Prostate gland (tissue), 2 donors: ENCODE measurements around the gene ANGPT4. TPM values are rescaled to one million over a fixed set of nuclear protein-coding genes. Genes with fewer than 3 reads are reported as not detected.

Source experiments
- DNase-seq: peaks from one replicate; pipeline ENCODE4 v3.0.0-alpha.2; 2019; ENCODE audit warnings: low spot score
- H3K27ac ChIP-seq, 2 donors: fragments of 200-600 bp; sonication (generic); 2 replicates each; pipeline ENCODE4 v1.5.1; 2017 to 2019
- H3K27me3 ChIP-seq: fragments of 200-600 bp; sonication (generic); replicated peaks from 2 replicates; pipeline ENCODE4 v1.5.1; 2019; ENCODE audit not compliant: insufficient read depth
- H3K36me3 ChIP-seq, 2 donors: fragments of 200-600 bp; sonication (generic); 1 replicate in 1 of 2; 2 replicates in 1 of 2; pipeline versions ENCODE4 v1.5.1 to v1.8.1; 2017 to 2019
- H3K4me1 ChIP-seq: fragments of 200-600 bp; sonication (generic); replicated peaks from 2 replicates; pipeline ENCODE4 v1.5.1; 2019
- H3K4me3 ChIP-seq, 2 donors: fragments of 200-600 bp; sonication (generic); 2 replicates each; pipeline ENCODE4 v1.5.1; 2017 to 2019
- H3K9me3 ChIP-seq: fragments of 200-600 bp; sonication (generic); 2 replicates; pipeline ENCODE4 v1.5.1; 2017
- CTCF ChIP-seq, 4 experiments: fragments of 200-600 bp in 2 of 4; fragments of 450-650 bp in 2 of 4; sonication (generic) in 2 of 4; IDR thresholded peaks; 1 replicate in 3 of 4; 2 replicates in 1 of 4; pipeline ENCODE4 v1.5.1; 2016 to 2019; ENCODE audit warnings: antibody characterized with exemption in 4 of 4, mild to moderate bottlenecking in 2 of 4, moderate library complexity in 2 of 4
- POLR2A ChIP-seq: fragments of 450-650 bp; IDR thresholded peaks from one replicate; pipeline ENCODE4 v1.6.1; 2016; ENCODE audit warnings: antibody characterized with exemption, mild to moderate bottlenecking
- POLR2AphosphoS5 ChIP-seq: sonication (generic); formaldehyde crosslinking; IDR thresholded peaks from one replicate; pipeline ENCODE4 v1.6.1; 2017; ENCODE audit warnings: antibody characterized with exemption
- WGBS: methylation state at CpG from one replicate; pipeline ENCODE4 v1.1.5; 2018; 5-methylcytosine and 5-hydroxymethylcytosine counted together
- intact Hi-C: fragments of 100-400 bp; cut with DNase I; formaldehyde crosslinking; loops from one replicate; pipeline ENCODE4 v1.14.2; 2022
- total RNA-seq, 2 donors: library from RNA; depleted of rRNA; stranded (reverse); fragments of >200 nt; gene quantifications; one replicate each; pipeline ENCODE4 v1.1.0, GENCODE V29; 2016

The ANGPT4 gene
- total RNA-seq, 2 donors from 2014 or later: 0.27 to 1.2 TPM

- DNase-seq: peak; percentile 88
- intact Hi-C loops: no loop called here
- WGBS: 17% methylated on average over 6 of the region's 6 CpGs
- Histone ChIP-seq H3K27me3 (no peaks in the 10 kb centered on the region), H3K27ac (peak overlapping the region in 1 of 2 donors; percentile 56), H3K9me3 (no peaks in the 10 kb centered on the region), H3K4me1 (peaks cover 14% of the 10 kb centered on the region), H3K4me3 (no peak overlapping the region), H3K36me3 (no peaks in the 10 kb centered on the region)
- TF ChIP-seq CTCF (IDR thresholded peaks at IDR 0.05): no peak
- TF ChIP-seq POLR2AphosphoS5: peak; percentile 87
Observed at GRCh38 chr20:891058-891705, 25.0 kb downstream of the ANGPT4 start.

DNA sequence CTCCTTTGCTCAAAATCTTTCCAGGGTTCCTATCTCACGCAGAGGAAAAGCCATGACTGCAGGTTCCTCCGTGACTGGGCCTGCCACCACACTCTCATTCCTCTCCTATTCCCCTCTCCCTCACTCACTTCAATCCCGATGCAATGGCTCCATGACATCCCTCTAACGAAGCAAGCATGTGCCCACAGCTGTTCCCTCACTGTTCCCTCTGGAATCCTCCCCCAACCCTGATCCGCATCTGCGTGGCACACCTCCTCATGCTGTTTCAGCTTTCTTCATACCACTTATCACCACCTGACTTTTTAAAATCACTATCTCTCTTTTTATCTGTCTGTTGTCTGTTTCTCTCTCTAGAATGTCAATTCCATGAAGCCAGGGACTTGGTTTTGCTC is 25.5 kb downstream of the ANGPT4 start:
- Histone ChIP-seq H3K36me3 (no peaks in the 10 kb centered on the region), H3K27ac (peak overlapping the region in 1 of 2 donors; percentile 56), H3K4me1 (peaks cover 14% of the 10 kb centered on the region), H3K4me3 (no peak overlapping the region), H3K9me3 (no peaks in the 10 kb centered on the region), H3K27me3 (no peaks in the 10 kb centered on the region)
- TF ChIP-seq POLR2A (no peak), CTCF (IDR thresholded peaks at IDR 0.05) (no peak), POLR2AphosphoS5 (no peak)
- intact Hi-C loops: no loop called here
- WGBS: 49% methylated on average over 6 of the region's 6 CpGs
- no peak for DNase-seq

- no peak for DNase-seq
- Histone ChIP-seq H3K4me3 (no peak overlapping the region), H3K27ac (peak overlapping the region in 1 of 2 donors; percentile 56), H3K4me1 (peaks cover 14% of the 10 kb centered on the region), H3K9me3 (no peaks in the 10 kb centered on the region), H3K27me3 (no peaks in the 10 kb centered on the region), H3K36me3 (no peaks in the 10 kb centered on the region)
- intact Hi-C loops: no loop called here
- 72% methylated on average over 10 of the region's 10 CpGs for WGBS
- TF ChIP-seq CTCF (IDR thresholded peaks at IDR 0.05) (no peak), POLR2A (no peak), POLR2AphosphoS5 (no peak)
Observed at GRCh38 chr20:889932-890463, 26.1 kb downstream of the ANGPT4 start.

DNA sequence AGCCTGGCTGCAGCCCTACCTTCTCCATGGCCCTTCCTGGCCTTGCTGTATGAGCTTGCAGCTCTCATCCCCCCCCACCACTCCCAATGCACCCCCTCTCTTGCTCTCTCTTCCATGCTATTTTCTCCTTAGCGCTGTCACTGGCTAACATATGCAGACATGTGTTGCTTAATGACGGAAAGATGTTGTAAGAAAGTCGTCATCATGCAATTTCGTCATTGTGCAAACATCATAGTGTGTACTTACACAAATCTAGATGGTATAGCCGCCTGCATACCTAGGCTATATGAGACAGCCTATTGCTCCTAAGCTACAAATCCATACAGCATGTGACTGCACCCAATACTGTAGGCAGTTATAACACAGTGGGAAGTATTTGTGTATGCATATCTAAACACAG is 27.0 kb downstream of the ANGPT4 start:
- Histone ChIP-seq H3K4me3 (no peak overlapping the region), H3K36me3 (no peaks in the 10 kb centered on the region), H3K27ac (no peak overlapping the region), H3K4me1 (peaks cover 14% of the 10 kb centered on the region), H3K27me3 (no peaks in the 10 kb centered on the region), H3K9me3 (no peaks in the 10 kb centered on the region)
- TF ChIP-seq POLR2AphosphoS5 (no peak), CTCF (IDR thresholded peaks at IDR 0.05) (no peak), POLR2A (no peak)
- 75% methylated on average over 5 of the region's 5 CpGs for WGBS
- intact Hi-C loops: no loop called here
- DNase-seq: no peak

- no peaks in the 10 kb centered on the region for H3K36me3 ChIP-seq
- 63% methylated on average over 2 of the region's 2 CpGs for WGBS
- intact Hi-C loops: no loop called here
- TF ChIP-seq POLR2A (no peak), CTCF (IDR thresholded peaks at IDR 0.05) (no peak), POLR2AphosphoS5 (no peak)
- no peak overlapping the region for H3K4me3 ChIP-seq
- H3K4me1 ChIP-seq: peaks cover 14% of the 10 kb centered on the region
- H3K9me3 ChIP-seq: no peaks in the 10 kb centered on the region
- H3K27me3 ChIP-seq: no peaks in the 10 kb centered on the region
- no peak overlapping the region for H3K27ac ChIP-seq
- DNase-seq: no peak
Observed at GRCh38 chr20:888057-888456, 28.1 kb downstream of the ANGPT4 start.
